Activated CD4-positive, alpha-beta T cell treated with anti-CD3 and anti-CD28 coated beads, Interleukin-2, amount 10 ng/mL, durations not matched to agents 24 days and 14 days (primary cell): Measurements from ENCODE around the gene LIMS1. TPM values are rescaled to one million over a fixed set of nuclear protein-coding genes. Genes with fewer than 3 reads are reported as not detected.
"Not testable (repeated sequence)": the region's sequence is repeated elsewhere in the genome, so short reads cannot be mapped to it uniquely, and the experiment has no call there.

Experiments
- DNase-seq: peaks from one replicate; pipeline ENCODE4 v3.0.0; 2022
- H3K27ac Mint-ChIP-seq: one replicate; pipeline ENCODE4 v1.8.0; 2022; ENCODE audit warnings: mild to moderate bottlenecking, mixed read lengths
- H3K27me3 Mint-ChIP-seq: one replicate; pipeline ENCODE4 v1.8.0; 2022; ENCODE audit warnings: mixed read lengths
- H3K36me3 Mint-ChIP-seq: one replicate; pipeline ENCODE4 v1.8.0; 2022; ENCODE audit warnings: low read depth, mild to moderate bottlenecking, mixed read lengths
- H3K4me1 Mint-ChIP-seq: one replicate; pipeline ENCODE4 v1.8.0; 2021; ENCODE audit warnings: mixed read lengths
- H3K4me3 Mint-ChIP-seq: one replicate; pipeline ENCODE4 v1.8.0; 2022; ENCODE audit warnings: mild to moderate bottlenecking, moderate library complexity, mixed read lengths
- H3K9me3 Mint-ChIP-seq: one replicate; pipeline ENCODE4 v1.8.0; 2021; ENCODE audit warnings: mixed read lengths
- intact Hi-C: fragments of 100-400 bp; cut with micrococcal nuclease; formaldehyde crosslinking; loops from one replicate; pipeline ENCODE4 v1.15.1; 2023
- total RNA-seq: library from RNA; stranded (reverse); gene quantifications from 2 replicates; pipeline ENCODE4 v1.2.3, GENCODE V29; 2022

LIMS1 gene
- total RNA-seq: 63.1 and 66.0 TPM in 2 replicates

GRCh38 chr2:108533832-108534583, at the start of gene LIMS1:
Gene LIMS1 (plus strand): TSS chr2:108534470. CDS start chr2:108534563, 93 bp downstream.
- intact Hi-C loops: loop anchor here (1.0 to 10.0 kb wide), 4 partner anchors 48 to 185 kb away; partner anchors contain the start of genes GCC2 and RANBP2
- no peaks in the 10 kb centered on the region for H3K27me3 Mint-ChIP-seq
- peak within 1 kb of the TSS; percentile 97 for H3K4me3 Mint-ChIP-seq
- peak; percentile 93 for DNase-seq
- H3K27ac Mint-ChIP-seq: peak within 1 kb of the TSS; percentile 98
- peaks cover 8% of the 10 kb centered on the region for H3K36me3 Mint-ChIP-seq
- H3K9me3 Mint-ChIP-seq: no peaks in the 10 kb centered on the region
- peaks cover 40% of the 10 kb centered on the region for H3K4me1 Mint-ChIP-seq

- Mint-ChIP-seq H3K4me1 (no peaks in the 10 kb centered on the region), H3K36me3 (peaks cover 46% of the 10 kb centered on the region), H3K4me3 (no peak overlapping the region), H3K9me3 (no peaks in the 10 kb centered on the region), H3K27ac (no peak overlapping the region), H3K27me3 (no peaks in the 10 kb centered on the region)
- DNase-seq: no peak
- intact Hi-C loops: loop anchor here (5.0 kb wide), 1 partner anchor 33 kb away; no protein-coding TSS in a partner anchor
These were observed 49.0 kb upstream of the LIMS1 start for GRCh38 chr2:108485253-108485652.

GRCh38 chr2:108490506-108491122, 43.7 kb upstream of the LIMS1 start:
- Mint-ChIP-seq H3K9me3 (no peaks in the 10 kb centered on the region), H3K36me3 (peaks cover 36% of the 10 kb centered on the region)
- intact Hi-C loops: loop anchor here (5.0 kb wide), 1 partner anchor 92 kb away; no protein-coding TSS in a partner anchor

GRCh38 chr2:108491848-108492247, 42.4 kb upstream of the LIMS1 start:
- peak overlapping the region; percentile 60 for H3K27ac Mint-ChIP-seq
- DNase-seq: no peak
- H3K4me3 Mint-ChIP-seq: no peak overlapping the region
- no peaks in the 10 kb centered on the region for H3K9me3 Mint-ChIP-seq
- H3K36me3 Mint-ChIP-seq: peaks cover 36% of the 10 kb centered on the region
- peaks cover 4% of the 10 kb centered on the region for H3K4me1 Mint-ChIP-seq
- H3K27me3 Mint-ChIP-seq: no peaks in the 10 kb centered on the region
- intact Hi-C loops: loop anchor here (5.0 kb wide), 1 partner anchor 90 kb away; no protein-coding TSS in a partner anchor

More at GRCh38 chr2:108490506-108491122, 43.7 kb upstream of the LIMS1 start:
- no peak overlapping the region for H3K4me3 Mint-ChIP-seq
- no peaks in the 10 kb centered on the region for H3K27me3 Mint-ChIP-seq
- H3K27ac Mint-ChIP-seq: no peak overlapping the region
- DNase-seq: no peak
- H3K4me1 Mint-ChIP-seq: peaks cover 4% of the 10 kb centered on the region

GRCh38 chr2:108492364-108492763, 41.9 kb upstream of the LIMS1 start:
- no peaks in the 10 kb centered on the region for H3K27me3 Mint-ChIP-seq
- peaks cover 4% of the 10 kb centered on the region for H3K4me1 Mint-ChIP-seq
- H3K27ac Mint-ChIP-seq: peak overlapping the region; percentile 45
- H3K9me3 Mint-ChIP-seq: no peaks in the 10 kb centered on the region
- peaks cover 40% of the 10 kb centered on the region for H3K36me3 Mint-ChIP-seq
- DNase-seq: no peak
- intact Hi-C loops: loop anchor here (5.0 kb wide), 1 partner anchor 90 kb away; no protein-coding TSS in a partner anchor
- H3K4me3 Mint-ChIP-seq: no peak overlapping the region

- H3K27ac Mint-ChIP-seq, DNase-seq, intact Hi-C loops, H3K9me3 Mint-ChIP-seq, H3K27me3 Mint-ChIP-seq, H3K4me1 Mint-ChIP-seq, H3K4me3 Mint-ChIP-seq: not testable (repeated sequence)
- peaks cover 51% of the 10 kb centered on the region for H3K36me3 Mint-ChIP-seq
These were observed 38.1 kb upstream of the LIMS1 start for GRCh38 chr2:108496167-108496566.

GRCh38 chr2:108507620-108508019, 26.6 kb upstream of the LIMS1 start:
- intact Hi-C loops, H3K27me3 Mint-ChIP-seq, H3K4me3 Mint-ChIP-seq, H3K4me1 Mint-ChIP-seq, H3K9me3 Mint-ChIP-seq, H3K27ac Mint-ChIP-seq, DNase-seq: not testable (repeated sequence)
- H3K36me3 Mint-ChIP-seq: peaks cover 38% of the 10 kb centered on the region

- H3K9me3 Mint-ChIP-seq, H3K4me1 Mint-ChIP-seq, H3K4me3 Mint-ChIP-seq, H3K27ac Mint-ChIP-seq, H3K27me3 Mint-ChIP-seq, DNase-seq, intact Hi-C loops: not testable (repeated sequence)
- peaks cover 16% of the 10 kb centered on the region for H3K36me3 Mint-ChIP-seq
These were observed 21.8 kb upstream of the LIMS1 start for GRCh38 chr2:108512431-108512830.

- H3K4me3 Mint-ChIP-seq, intact Hi-C loops, H3K27ac Mint-ChIP-seq, H3K27me3 Mint-ChIP-seq, DNase-seq, H3K9me3 Mint-ChIP-seq, H3K4me1 Mint-ChIP-seq: not testable (repeated sequence)
- peaks cover 13% of the 10 kb centered on the region for H3K36me3 Mint-ChIP-seq
These were observed 19.8 kb upstream of the LIMS1 start for GRCh38 chr2:108514478-108514877.

- H3K4me1 Mint-ChIP-seq, DNase-seq, H3K27ac Mint-ChIP-seq, H3K36me3 Mint-ChIP-seq, H3K9me3 Mint-ChIP-seq, H3K4me3 Mint-ChIP-seq, intact Hi-C loops, H3K27me3 Mint-ChIP-seq: not testable (repeated sequence)
These were observed 9.6 kb upstream of the LIMS1 start for GRCh38 chr2:108524688-108525087.

- intact Hi-C loops, H3K9me3 Mint-ChIP-seq, DNase-seq, H3K27ac Mint-ChIP-seq, H3K27me3 Mint-ChIP-seq, H3K4me3 Mint-ChIP-seq, H3K36me3 Mint-ChIP-seq, H3K4me1 Mint-ChIP-seq: not testable (repeated sequence)
These were observed 9.0 kb upstream of the LIMS1 start for GRCh38 chr2:108525258-108525657.

GRCh38 chr2:108531674-108532055, 2.6 kb upstream of the LIMS1 start:
- Mint-ChIP-seq H3K4me3 (peak overlapping the region; percentile 26), H3K4me1 (peaks cover 31% of the 10 kb centered on the region), H3K27ac (peak overlapping the region; percentile 77), H3K27me3 (no peaks in the 10 kb centered on the region), H3K36me3 (peaks cover 3% of the 10 kb centered on the region), H3K9me3 (no peaks in the 10 kb centered on the region)
- no peak for DNase-seq
- intact Hi-C loops: loop anchor here (5.0 to 10.0 kb wide), 2 partner anchors 51 to 103 kb away; no protein-coding TSS in a partner anchor

- DNase-seq: peak; percentile 83
- Mint-ChIP-seq H3K36me3 (peaks cover 9% of the 10 kb centered on the region), H3K27me3 (no peaks in the 10 kb centered on the region), H3K4me3 (peak overlapping the region; percentile 97), H3K9me3 (no peaks in the 10 kb centered on the region), H3K27ac (peak overlapping the region; percentile 91), H3K4me1 (peaks cover 41% of the 10 kb centered on the region)
- intact Hi-C loops: loop anchor here (5.0 to 10.0 kb wide), 2 partner anchors 48 to 100 kb away; no protein-coding TSS in a partner anchor
These were observed 500 bp downstream of the LIMS1 start for GRCh38 chr2:108534584-108535356.

GRCh38 chr2:108535357-108535631, 1.0 kb downstream of the LIMS1 start:
- peak overlapping the region; percentile 97 for H3K4me3 Mint-ChIP-seq
- peaks cover 37% of the 10 kb centered on the region for H3K4me1 Mint-ChIP-seq
- no peaks in the 10 kb centered on the region for H3K9me3 Mint-ChIP-seq
- H3K27ac Mint-ChIP-seq: peak overlapping the region; percentile 91
- intact Hi-C loops: loop anchor here (10.0 kb wide), 1 partner anchor 100 kb away; no protein-coding TSS in a partner anchor
- H3K36me3 Mint-ChIP-seq: peaks cover 9% of the 10 kb centered on the region
- DNase-seq: no peak
- no peaks in the 10 kb centered on the region for H3K27me3 Mint-ChIP-seq
